ENCODE results near the gene KLF12.

- TF ChIP-seq CTCF (IDR thresholded peaks at IDR 0.05; ENCODE audit: low read length), result no peak
- TF ChIP-seq EZH2 (IDR thresholded peaks at IDR 0.05; ENCODE audit: borderline replicate concordance, low read length), result no peak
Measured at GRCh38 chr13:74142257-74142656, 8.1 kb upstream of the KLF12 start.
